Gastroesophageal sphincter (tissue), 4 donors: ENCODE measurements around the gene SPATA3. TPM values are rescaled to one million over a fixed set of nuclear protein-coding genes. Genes with fewer than 3 reads are reported as not detected.

Experiments used
- ATAC-seq: fragments of 150-250 bp; one replicate; pipeline ENCODE4 v1.9.1; 2016; ENCODE audit warnings: mild to moderate bottlenecking, moderate library complexity
- H3K27ac ChIP-seq, 4 donors: fragments of 200-600 bp; sonication (generic) in 3 of 4; 1 replicate in 3 of 4; 2 replicates in 1 of 4; pipeline ENCODE4 v1.5.1; 2016 to 2019
- H3K27me3 ChIP-seq: fragments of 200-600 bp; sonication (generic); one replicate; pipeline ENCODE4 v1.5.1; 2019
- H3K36me3 ChIP-seq, 2 donors: fragments of 200-600 bp; sonication (generic); one replicate each; pipeline ENCODE4 v1.5.1; 2019; ENCODE audit warnings: control low read depth in 1 of 2
- H3K4me1 ChIP-seq, 3 donors: fragments of 200-600 bp; sonication (generic); 1 replicate in 2 of 3; 2 replicates in 1 of 3; pipeline ENCODE4 v1.5.1; 2016 to 2019; ENCODE audit warnings: control low read depth in 2 of 3
- H3K4me3 ChIP-seq, 2 donors: fragments of 200-600 bp; sonication (generic); one replicate each; pipeline ENCODE4 v1.5.1; 2019; ENCODE audit warnings: mild to moderate bottlenecking in 1 of 2, moderate library complexity in 1 of 2
- H3K9me3 ChIP-seq, 3 donors: fragments of 200-600 bp; sonication (generic); one replicate each; pipeline ENCODE4 v1.5.1; 2017 to 2019; ENCODE audit warnings: control low read depth in 2 of 3
- CTCF ChIP-seq, 4 experiments: fragments of 200-600 bp in 2 of 4; fragments of 450-650 bp in 2 of 4; sonication (generic) in 1 of 4; IDR thresholded peaks; one replicate each; pipeline ENCODE4 v1.5.1; 2017 to 2019; ENCODE audit warnings: antibody characterized with exemption in 4 of 4, mild to moderate bottlenecking in 2 of 4, moderate library complexity in 2 of 4
- EP300 ChIP-seq: sonication (generic); formaldehyde crosslinking; IDR thresholded peaks from one replicate; pipeline ENCODE4 v1.6.1; 2017; ENCODE audit warnings: antibody characterized with exemption, mild to moderate bottlenecking
- POLR2A ChIP-seq, 2 donors: fragments of 450-650 bp; IDR thresholded peaks; one replicate each; pipeline ENCODE4 v1.6.1; 2017; ENCODE audit warnings: antibody characterized with exemption in 2 of 2, mild to moderate bottlenecking in 2 of 2, moderate library complexity in 1 of 2
- POLR2AphosphoS5 ChIP-seq: sonication (generic); formaldehyde crosslinking; IDR thresholded peaks from one replicate; pipeline ENCODE4 v1.6.1; 2017; ENCODE audit warnings: antibody characterized with exemption
- WGBS, 2 donors: methylation state at CpG; one replicate each; pipeline ENCODE4 v1.1.5; 2018; ENCODE audit warnings: low coverage in 1 of 2; 5-methylcytosine and 5-hydroxymethylcytosine counted together
- total RNA-seq, 4 donors: library from RNA; depleted of rRNA; stranded (reverse); fragments of >200 nt; gene quantifications; one replicate each; pipeline ENCODE4 v1.1.0, GENCODE V29; 2016

SPATA3 gene
- total RNA-seq, 4 donors from 2014 or later, result not detected

- 51 to 68% methylated on average over 6 to 12 of the region's 12 CpGs for WGBS, 2 donors
- peaks cover 88% of the 10 kb centered on the region for H3K27me3 ChIP-seq
Measured at GRCh38 chr2:231036578-231037106, 40.7 kb downstream of the SPATA3 start.

GRCh38 chr2:231037202-231037730, 41.3 kb downstream of the SPATA3 start, which contains the start of gene C2orf72:
Gene C2orf72, plus strand, starts transcription at chr2:231037523. Its CDS starts 43 bp downstream, at chr2:231037566.
- TF ChIP-seq EP300 (no peak), POLR2AphosphoS5 (no peak), POLR2A (IDR thresholded peaks at IDR 0.05) (no peak), CTCF (IDR thresholded peaks at IDR 0.05) (no peak)
- WGBS, 2 donors, result 8% methylated on average over 4 of the region's 61 CpGs; no CpG with 5 or more reads in 1 of the 2 donors
- no peaks in the 10 kb centered on the region for H3K36me3 ChIP-seq
- H3K9me3 ChIP-seq, result no peaks in the 10 kb centered on the region
- H3K27ac ChIP-seq, result no peak within 1 kb of the TSS
- H3K4me3 ChIP-seq, result peak within 1 kb of the TSS in 1 of 2 donors; percentile 42
- no peak for ATAC-seq
- peaks cover 0 to 13% (median 0%) of the 10 kb centered on the region in 3 donors for H3K4me1 ChIP-seq
- peaks cover 87% of the 10 kb centered on the region for H3K27me3 ChIP-seq

More at GRCh38 chr2:231036578-231037106, 40.7 kb downstream of the SPATA3 start:
- Histone ChIP-seq H3K9me3 (no peaks in the 10 kb centered on the region), H3K27ac (no peak overlapping the region), H3K4me3 (no peak overlapping the region), H3K36me3 (no peaks in the 10 kb centered on the region), H3K4me1 (peaks cover 0 to 13% (median 0%) of the 10 kb centered on the region in 3 donors)
- TF ChIP-seq POLR2AphosphoS5, result no peak
- no peak for TF ChIP-seq EP300
- TF ChIP-seq POLR2A (IDR thresholded peaks at IDR 0.05), result no peak
- no peak for TF ChIP-seq CTCF (IDR thresholded peaks at IDR 0.05)
- ATAC-seq, result no peak

- peak overlapping the region in 1 of 2 donors; percentile 42 for H3K4me3 ChIP-seq
- peak; percentile 42 for ATAC-seq
- 0% methylated on average over 1 of the region's 104 CpGs; no CpG with 5 or more reads in 1 of the 2 donors for WGBS, 2 donors
- H3K27ac ChIP-seq, result no peak overlapping the region
- no peaks in the 10 kb centered on the region for H3K36me3 ChIP-seq
- no peaks in the 10 kb centered on the region for H3K9me3 ChIP-seq
- TF ChIP-seq POLR2AphosphoS5 (no peak), CTCF (IDR thresholded peaks at IDR 0.05) (no peak), POLR2A (IDR thresholded peaks at IDR 0.05) (no peak), EP300 (no peak)
- H3K4me1 ChIP-seq, result peaks cover 0 to 13% (median 0%) of the 10 kb centered on the region in 3 donors
- H3K27me3 ChIP-seq, result peaks cover 81% of the 10 kb centered on the region
Measured at GRCh38 chr2:231037731-231038482, 42.0 kb downstream of the SPATA3 start.

GRCh38 chr2:231038483-231039293, 42.8 kb downstream of the SPATA3 start:
- H3K4me3 ChIP-seq, result peak overlapping the region in 1 of 2 donors; percentile 42
- WGBS, 2 donors, result 16 to 22% methylated on average over 10 to 21 of the region's 21 CpGs
- TF ChIP-seq EP300 (no peak), CTCF (IDR thresholded peaks at IDR 0.05) (no peak), POLR2A (IDR thresholded peaks at IDR 0.05) (no peak), POLR2AphosphoS5 (no peak)
- ATAC-seq, result no peak
- H3K9me3 ChIP-seq, result no peaks in the 10 kb centered on the region
- H3K27ac ChIP-seq, result no peak overlapping the region
- peaks cover 75% of the 10 kb centered on the region for H3K27me3 ChIP-seq
- peaks cover 0 to 13% (median 0%) of the 10 kb centered on the region in 3 donors for H3K4me1 ChIP-seq
- no peaks in the 10 kb centered on the region for H3K36me3 ChIP-seq
